ENCODE data around the gene KCNJ15.

Gene KCNJ15

GRCh38 chr21:38307771-38308531 lies 51.2 kb downstream of the KCNJ15 start:
- no peak for DNase-seq (ENCODE audit: low spot score)
- in situ Hi-C loops (cut with MboI; ENCODE audit: low pct_unique_long_range_greater_than_20kb, low sequenced_read_pairs, unreplicated experiment): no loop called here
- no peak for TF ChIP-seq CTCF (IDR thresholded peaks at IDR 0.05; ENCODE audit: extremely low read depth, insufficient read depth, missing control alignments)

GRCh38 chr21:38308532-38309119 lies 51.8 kb downstream of the KCNJ15 start:
- TF ChIP-seq CTCF (IDR thresholded peaks at IDR 0.05; ENCODE audit: extremely low read depth, insufficient read depth, missing control alignments): no peak
- DNase-seq (ENCODE audit: low spot score): no peak
- in situ Hi-C loops (cut with MboI; ENCODE audit: low pct_unique_long_range_greater_than_20kb, low sequenced_read_pairs, unreplicated experiment): no loop called here

- DNase-seq (ENCODE audit: low spot score): no peak
These were observed 54.1 kb downstream of the KCNJ15 start for GRCh38 chr21:38310646-38311485.

GRCh38 chr21:38311765-38312164 lies 55.0 kb downstream of the KCNJ15 start:
- DNase-seq (ENCODE audit: low spot score): no peak
- in situ Hi-C loops (cut with MboI; ENCODE audit: low pct_unique_long_range_greater_than_20kb, low sequenced_read_pairs, unreplicated experiment): no loop called here
- no peak for TF ChIP-seq CTCF (IDR thresholded peaks at IDR 0.05; ENCODE audit: extremely low read depth, insufficient read depth, missing control alignments)

More at GRCh38 chr21:38310646-38311485, 54.1 kb downstream of the KCNJ15 start:
- in situ Hi-C loops (cut with MboI; ENCODE audit: low pct_unique_long_range_greater_than_20kb, low sequenced_read_pairs, unreplicated experiment): no loop called here
- no peak for TF ChIP-seq CTCF (IDR thresholded peaks at IDR 0.05; ENCODE audit: extremely low read depth, insufficient read depth, missing control alignments)

GRCh38 chr21:38312822-38313221 lies 56.0 kb downstream of the KCNJ15 start:
- in situ Hi-C loops (cut with MboI; ENCODE audit: low pct_unique_long_range_greater_than_20kb, low sequenced_read_pairs, unreplicated experiment): no loop called here
- DNase-seq (ENCODE audit: low spot score): no peak
- no peak for TF ChIP-seq CTCF (IDR thresholded peaks at IDR 0.05; ENCODE audit: extremely low read depth, insufficient read depth, missing control alignments)

- no peak for TF ChIP-seq CTCF (IDR thresholded peaks at IDR 0.05; ENCODE audit: extremely low read depth, insufficient read depth, missing control alignments)
These were observed 57.8 kb downstream of the KCNJ15 start for GRCh38 chr21:38314558-38314957.

More at GRCh38 chr21:38314558-38314957, 57.8 kb downstream of the KCNJ15 start:
- no peak for DNase-seq (ENCODE audit: low spot score)
- in situ Hi-C loops (cut with MboI; ENCODE audit: low pct_unique_long_range_greater_than_20kb, low sequenced_read_pairs, unreplicated experiment): no loop called here
